Astrocyte (in vitro differentiated cells and primary cell): ENCODE results near the gene NMBR. TPM values are rescaled to one million over a fixed set of nuclear protein-coding genes. Genes with fewer than 3 reads are reported as not detected.

ENCODE experiments used
- DNase-seq: peaks from one replicate; pipeline ENCODE4 v3.0.0-alpha.2; 2010; ENCODE audit warnings: low read depth
- FAIRE-seq: peaks from 2 replicates; lab custom pipeline; 2011; peaks lifted over from hg19 to GRCh38; lab: Jason Lieb, UNC
- H2AFZ ChIP-seq: 2 replicates; pipeline ENCODE4 v1.6.0; 2012; ENCODE audit warnings: low read depth, low read length, inconsistent platforms
- H3K27ac ChIP-seq: 2 replicates; pipeline ENCODE4 v1.5.1; 2011; ENCODE audit warnings: low read depth, low read length, inconsistent platforms
- H3K27me3 ChIP-seq: 2 replicates; pipeline ENCODE4 v1.6.0; 2011; ENCODE audit warnings: low read length, inconsistent platforms; ENCODE audit not compliant: insufficient read depth
- H3K36me3 ChIP-seq: 2 replicates; pipeline ENCODE4 v1.5.1; 2011; ENCODE audit warnings: low read length, inconsistent platforms; ENCODE audit not compliant: insufficient read depth
- H3K4me1 ChIP-seq: 2 replicates; pipeline ENCODE4 v1.5.1; 2011; ENCODE audit warnings: low read length, inconsistent platforms; ENCODE audit not compliant: insufficient read depth
- H3K4me2 ChIP-seq: 2 replicates; pipeline ENCODE4 v1.6.0; 2012; ENCODE audit warnings: low read length, inconsistent platforms
- H3K4me3 ChIP-seq: 2 replicates; pipeline ENCODE4 v1.5.1; 2011; ENCODE audit warnings: low read depth, mild to moderate bottlenecking, low read length, inconsistent platforms; ENCODE audit not compliant: insufficient read depth
- H3K79me2 ChIP-seq: 2 replicates; pipeline ENCODE4 v1.6.0; 2012; ENCODE audit warnings: mild to moderate bottlenecking, low read length, inconsistent platforms; ENCODE audit not compliant: insufficient read depth
- H3K9ac ChIP-seq: 2 replicates; pipeline ENCODE4 v1.6.0; 2012; ENCODE audit warnings: mild to moderate bottlenecking, low read length, inconsistent platforms
- H3K9me3 ChIP-seq: 2 replicates; pipeline ENCODE4 v1.5.1; 2012; ENCODE audit warnings: low read depth, mild to moderate bottlenecking, low read length, inconsistent platforms; ENCODE audit not compliant: insufficient read depth
- H4K20me1 ChIP-seq: 2 replicates; pipeline ENCODE4 v1.6.0; 2012; ENCODE audit warnings: low read length, inconsistent platforms; ENCODE audit not compliant: insufficient read depth
- H3K27ac Mint-ChIP-seq: one replicate; pipeline ENCODE4 v1.8.0; 2021; ENCODE audit warnings: mild to moderate bottlenecking, mixed read lengths; ENCODE audit not compliant: unreplicated experiment
- H3K27me3 Mint-ChIP-seq: one replicate; pipeline ENCODE4 v1.8.0; 2021; ENCODE audit warnings: low read depth, mixed read lengths; ENCODE audit not compliant: unreplicated experiment
- H3K36me3 Mint-ChIP-seq: one replicate; pipeline ENCODE4 v1.8.0; 2021; ENCODE audit warnings: low read depth, mixed read lengths; ENCODE audit not compliant: unreplicated experiment
- H3K4me1 Mint-ChIP-seq: one replicate; pipeline ENCODE4 v1.8.0; 2021; ENCODE audit warnings: low read depth, mixed read lengths; ENCODE audit not compliant: unreplicated experiment
- H3K4me3 Mint-ChIP-seq: one replicate; pipeline ENCODE4 v1.8.0; 2021; ENCODE audit warnings: mild to moderate bottlenecking, moderate library complexity, mixed read lengths; ENCODE audit not compliant: unreplicated experiment
- H3K9me3 Mint-ChIP-seq: one replicate; pipeline ENCODE4 v1.8.0; 2021; ENCODE audit warnings: mild to moderate bottlenecking, mixed read lengths; ENCODE audit not compliant: unreplicated experiment
- EZH2 ChIP-seq: IDR thresholded peaks from 2 replicates; pipeline ENCODE4 v1.6.1; 2012; ENCODE audit warnings: mild to moderate bottlenecking, low read length, inconsistent platforms; ENCODE audit not compliant: insufficient read depth
- total RNA-seq: library from RNA; stranded (reverse); gene quantifications from 2 replicates; pipeline ENCODE4 v1.2.1, GENCODE V29; 2021
- TF ChIP-seq, protein P1 (sequence below): IDR thresholded peaks from 2 replicates; pipeline ENCODE4 v1.5.1; 2011; ENCODE audit warnings: low read depth, mild to moderate bottlenecking, inconsistent platforms, low read length, moderate library complexity; ENCODE audit not compliant: insufficient read depth

NMBR gene
- total RNA-seq, 1 donor from 2014 or later: not detected

- Histone ChIP-seq H3K4me3 (no peak overlapping the region), H3K79me2 (peaks cover 93% of the 10 kb centered on the region), H3K4me2 (peak overlapping the region; percentile 19), H3K4me1 (no peaks in the 10 kb centered on the region), H3K9me3 (no peaks in the 10 kb centered on the region), H2AFZ (no peak overlapping the region), H4K20me1 (peaks cover 25% of the 10 kb centered on the region), H3K9ac (peak overlapping the region; percentile 41), H3K36me3 (no peaks in the 10 kb centered on the region), H3K27me3 (no peaks in the 10 kb centered on the region), H3K27ac (no peak overlapping the region)
- Mint-ChIP-seq H3K27ac (peak overlapping the region; percentile 67), H3K9me3 (no peaks in the 10 kb centered on the region), H3K36me3 (peaks cover 8% of the 10 kb centered on the region), H3K4me1 (peaks cover 12% of the 10 kb centered on the region), H3K4me3 (no peak overlapping the region), H3K27me3 (no peaks in the 10 kb centered on the region)
- no peak for DNase-seq
- no peak for FAIRE-seq
- TF ChIP-seq, protein P1, sequence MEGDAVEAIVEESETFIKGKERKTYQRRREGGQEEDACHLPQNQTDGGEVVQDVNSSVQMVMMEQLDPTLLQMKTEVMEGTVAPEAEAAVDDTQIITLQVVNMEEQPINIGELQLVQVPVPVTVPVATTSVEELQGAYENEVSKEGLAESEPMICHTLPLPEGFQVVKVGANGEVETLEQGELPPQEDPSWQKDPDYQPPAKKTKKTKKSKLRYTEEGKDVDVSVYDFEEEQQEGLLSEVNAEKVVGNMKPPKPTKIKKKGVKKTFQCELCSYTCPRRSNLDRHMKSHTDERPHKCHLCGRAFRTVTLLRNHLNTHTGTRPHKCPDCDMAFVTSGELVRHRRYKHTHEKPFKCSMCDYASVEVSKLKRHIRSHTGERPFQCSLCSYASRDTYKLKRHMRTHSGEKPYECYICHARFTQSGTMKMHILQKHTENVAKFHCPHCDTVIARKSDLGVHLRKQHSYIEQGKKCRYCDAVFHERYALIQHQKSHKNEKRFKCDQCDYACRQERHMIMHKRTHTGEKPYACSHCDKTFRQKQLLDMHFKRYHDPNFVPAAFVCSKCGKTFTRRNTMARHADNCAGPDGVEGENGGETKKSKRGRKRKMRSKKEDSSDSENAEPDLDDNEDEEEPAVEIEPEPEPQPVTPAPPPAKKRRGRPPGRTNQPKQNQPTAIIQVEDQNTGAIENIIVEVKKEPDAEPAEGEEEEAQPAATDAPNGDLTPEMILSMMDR: peak; percentile 38
- no peak for TF ChIP-seq EZH2
Measured at GRCh38 chr6:142155895-142156757, 9.2 kb upstream of the NMBR start.

DNA sequence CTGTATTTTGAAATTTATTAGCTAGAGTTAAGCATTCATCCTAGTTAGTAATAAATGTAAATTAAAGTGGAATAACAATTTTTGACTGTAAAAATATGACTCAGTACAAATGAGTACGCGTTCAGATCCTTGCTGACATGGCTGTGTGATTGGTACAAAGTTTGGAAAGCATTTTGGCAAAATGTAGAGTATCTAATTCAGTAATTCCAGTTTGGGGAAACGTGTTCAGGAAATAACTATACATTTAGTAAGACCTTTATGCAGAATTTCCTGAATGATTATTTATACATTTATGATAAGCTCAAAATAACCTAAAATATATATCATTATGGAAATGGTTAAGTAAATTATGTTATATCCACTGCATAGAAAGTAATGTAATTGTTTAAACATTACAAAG lies 8.2 kb upstream of the NMBR start:
- Histone ChIP-seq H3K27me3 (no peaks in the 10 kb centered on the region), H3K4me1 (no peaks in the 10 kb centered on the region), H3K9ac (no peak overlapping the region), H4K20me1 (peaks cover 21% of the 10 kb centered on the region), H3K36me3 (no peaks in the 10 kb centered on the region), H3K9me3 (no peaks in the 10 kb centered on the region), H3K79me2 (peaks cover 93% of the 10 kb centered on the region), H3K27ac (no peak overlapping the region), H2AFZ (no peak overlapping the region), H3K4me2 (no peak overlapping the region), H3K4me3 (no peak overlapping the region)
- Mint-ChIP-seq H3K36me3 (peaks cover 9% of the 10 kb centered on the region), H3K27ac (no peak overlapping the region), H3K4me3 (no peak overlapping the region), H3K9me3 (no peaks in the 10 kb centered on the region), H3K27me3 (no peaks in the 10 kb centered on the region), H3K4me1 (peaks cover 11% of the 10 kb centered on the region)
- DNase-seq: no peak
- FAIRE-seq: no peak
- TF ChIP-seq, protein P1: no peak
- no peak for TF ChIP-seq EZH2

DNA sequence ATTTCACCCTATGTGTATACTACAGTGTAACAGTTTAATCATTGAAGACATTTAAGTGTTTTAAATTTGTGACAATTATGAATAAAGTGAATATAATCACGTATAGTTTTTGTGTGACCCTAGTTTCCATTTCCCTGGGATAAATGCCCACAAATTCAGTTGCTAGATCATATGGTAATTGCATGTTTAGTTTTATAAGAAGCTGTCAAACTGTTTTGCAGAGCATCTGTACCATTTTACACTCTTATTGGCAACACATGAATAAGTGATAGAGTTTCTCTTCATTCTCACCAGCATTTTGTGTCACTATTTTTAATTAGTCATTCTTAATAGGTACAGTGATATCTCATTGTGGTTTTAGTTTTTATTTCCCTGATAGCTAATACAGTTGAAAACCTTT lies 7.4 kb upstream of the NMBR start:
- Histone ChIP-seq H3K4me3 (no peak overlapping the region), H3K4me2 (no peak overlapping the region), H3K27me3 (no peaks in the 10 kb centered on the region), H2AFZ (no peak overlapping the region), H3K4me1 (no peaks in the 10 kb centered on the region), H3K79me2 (peaks cover 94% of the 10 kb centered on the region), H4K20me1 (peaks cover 20% of the 10 kb centered on the region), H3K36me3 (no peaks in the 10 kb centered on the region), H3K27ac (no peak overlapping the region), H3K9me3 (no peaks in the 10 kb centered on the region), H3K9ac (no peak overlapping the region)
- H3K36me3 Mint-ChIP-seq: peaks cover 5% of the 10 kb centered on the region
- no peaks in the 10 kb centered on the region for H3K27me3 Mint-ChIP-seq
- H3K27ac Mint-ChIP-seq: no peak overlapping the region
- TF ChIP-seq, protein P1: no peak
- no peak for TF ChIP-seq EZH2
- DNase-seq: no peak
- no peak overlapping the region for H3K4me3 Mint-ChIP-seq
- FAIRE-seq: no peak
- peaks cover 18% of the 10 kb centered on the region for H3K4me1 Mint-ChIP-seq
- H3K9me3 Mint-ChIP-seq: no peaks in the 10 kb centered on the region
